GM12878 (cell line): ENCODE results near the gene SVOP. TPM values are rescaled to one million over a fixed set of nuclear protein-coding genes. Genes with fewer than 3 reads are reported as not detected.

Experiments used
- ASH2L ChIP-seq: fragments of 300-600, 200-600 bp; sonication (generic); IDR thresholded peaks from 2 replicates; pipeline ENCODE4 v1.6.1; 2017; ENCODE audit warnings: low read depth, mild to moderate bottlenecking, borderline replicate concordance
- BCL3 ChIP-seq: IDR thresholded peaks from 2 replicates; pipeline ENCODE4 v1.6.1; 2011; ENCODE audit warnings: borderline replicate concordance, low read depth, mild to moderate bottlenecking, moderate library complexity, low read length; ENCODE audit not compliant: insufficient read depth, poor library complexity, severe bottlenecking
- E4F1 ChIP-seq: fragments of 450-650 bp; IDR thresholded peaks from 2 replicates; pipeline ENCODE4 v1.6.1; 2018; ENCODE audit warnings: borderline replicate concordance, mild to moderate bottlenecking; ENCODE audit not compliant: partially characterized antibody
- JUNB ChIP-seq: IDR thresholded peaks from 2 replicates; pipeline ENCODE4 v1.6.1; 2016; ENCODE audit warnings: antibody characterized with exemption, mild to moderate bottlenecking
- MYC ChIP-seq: IDR thresholded peaks from 2 replicates; pipeline ENCODE4 v1.6.1; 2011; ENCODE audit warnings: mild to moderate bottlenecking, low read length, moderate library complexity, inconsistent platforms; ENCODE audit not compliant: insufficient read depth, insufficient replicate concordance, insufficient read length, severe bottlenecking
- RAD51 ChIP-seq: fragments of 450-650 bp; IDR thresholded peaks from 2 replicates; pipeline ENCODE4 v1.6.1; 2016; ENCODE audit warnings: moderate library complexity, mild to moderate bottlenecking, inconsistent platforms
- RB1 ChIP-seq: fragments of 450-650 bp; formaldehyde crosslinking; IDR thresholded peaks from 2 replicates; pipeline ENCODE4 v1.6.1; 2017; ENCODE audit warnings: mild to moderate bottlenecking, borderline replicate concordance
- RELB ChIP-seq: fragments of 450-650 bp; IDR thresholded peaks from 2 replicates; pipeline ENCODE4 v1.6.1; 2017; ENCODE audit warnings: low read depth, mild to moderate bottlenecking, moderate library complexity
- RFX5 ChIP-seq: IDR thresholded peaks from 2 replicates; pipeline ENCODE4 v1.6.1; 2011; ENCODE audit warnings: low read depth, low read length, improper control_type of control experiment
- ZNF592 ChIP-seq: fragments of 450-650 bp; IDR thresholded peaks from 2 replicates; pipeline ENCODE4 v1.6.1; 2017; ENCODE audit warnings: mild to moderate bottlenecking, moderate library complexity
- ZNF622 ChIP-seq: fragments of 450-650 bp; IDR thresholded peaks from 2 replicates; pipeline ENCODE4 v1.6.1; 2017; ENCODE audit warnings: mild to moderate bottlenecking, inconsistent platforms
- polyA plus RNA-seq, 11 experiments: library from polyadenylated mRNA; depleted of rRNA in 4 of 11; unstranded in 6 of 11; stranded (reverse) in 5 of 11; fragments of >200 nt; fragmentation: Nextera tagmentation in 4 of 11; fragmentation: Illumina TruSeq in 1 of 11; extraction: Ambion mirVana in 4 of 11; extraction: Trizol in 1 of 11; gene quantifications; 1 replicate in 1 of 11; 2 replicates in 10 of 11; pipeline versions ENCODE4 v1.2.1 to v1.2.3, GENCODE V29; 2011 to 2016; ENCODE audit warnings: inconsistent platforms in 2 of 11, missing spikeins in 2 of 11, low read depth in 1 of 11
- total RNA-seq, 4 experiments: library from RNA; depleted of rRNA in 3 of 4; stranded (reverse); fragments of >200 nt in 3 of 4; fragmentation: Illumina TruSeq in 1 of 4; extraction: Trizol in 1 of 4; gene quantifications; 2 replicates each; pipeline versions ENCODE4 v1.2.1 to v1.2.3, GENCODE V29; 2013 to 2021
- TF ChIP-seq, protein P1 (sequence below): IDR thresholded peaks from 2 replicates; pipeline ENCODE4 v1.6.1; 2012; ENCODE audit warnings: improper control_type of control experiment, low read depth, low read length; ENCODE audit not compliant: insufficient replicate concordance

The SVOP gene
- total and polyA plus RNA-seq, 10 of the 15 experiments (the other 5 are each of a cell fraction or from before 2014, with no cell fraction given): under 0.01 TPM; not detected in 9

- TF ChIP-seq E4F1: peak; percentile 63
- TF ChIP-seq ZNF622: no peak
- TF ChIP-seq RFX5: no peak
- TF ChIP-seq, protein P1, sequence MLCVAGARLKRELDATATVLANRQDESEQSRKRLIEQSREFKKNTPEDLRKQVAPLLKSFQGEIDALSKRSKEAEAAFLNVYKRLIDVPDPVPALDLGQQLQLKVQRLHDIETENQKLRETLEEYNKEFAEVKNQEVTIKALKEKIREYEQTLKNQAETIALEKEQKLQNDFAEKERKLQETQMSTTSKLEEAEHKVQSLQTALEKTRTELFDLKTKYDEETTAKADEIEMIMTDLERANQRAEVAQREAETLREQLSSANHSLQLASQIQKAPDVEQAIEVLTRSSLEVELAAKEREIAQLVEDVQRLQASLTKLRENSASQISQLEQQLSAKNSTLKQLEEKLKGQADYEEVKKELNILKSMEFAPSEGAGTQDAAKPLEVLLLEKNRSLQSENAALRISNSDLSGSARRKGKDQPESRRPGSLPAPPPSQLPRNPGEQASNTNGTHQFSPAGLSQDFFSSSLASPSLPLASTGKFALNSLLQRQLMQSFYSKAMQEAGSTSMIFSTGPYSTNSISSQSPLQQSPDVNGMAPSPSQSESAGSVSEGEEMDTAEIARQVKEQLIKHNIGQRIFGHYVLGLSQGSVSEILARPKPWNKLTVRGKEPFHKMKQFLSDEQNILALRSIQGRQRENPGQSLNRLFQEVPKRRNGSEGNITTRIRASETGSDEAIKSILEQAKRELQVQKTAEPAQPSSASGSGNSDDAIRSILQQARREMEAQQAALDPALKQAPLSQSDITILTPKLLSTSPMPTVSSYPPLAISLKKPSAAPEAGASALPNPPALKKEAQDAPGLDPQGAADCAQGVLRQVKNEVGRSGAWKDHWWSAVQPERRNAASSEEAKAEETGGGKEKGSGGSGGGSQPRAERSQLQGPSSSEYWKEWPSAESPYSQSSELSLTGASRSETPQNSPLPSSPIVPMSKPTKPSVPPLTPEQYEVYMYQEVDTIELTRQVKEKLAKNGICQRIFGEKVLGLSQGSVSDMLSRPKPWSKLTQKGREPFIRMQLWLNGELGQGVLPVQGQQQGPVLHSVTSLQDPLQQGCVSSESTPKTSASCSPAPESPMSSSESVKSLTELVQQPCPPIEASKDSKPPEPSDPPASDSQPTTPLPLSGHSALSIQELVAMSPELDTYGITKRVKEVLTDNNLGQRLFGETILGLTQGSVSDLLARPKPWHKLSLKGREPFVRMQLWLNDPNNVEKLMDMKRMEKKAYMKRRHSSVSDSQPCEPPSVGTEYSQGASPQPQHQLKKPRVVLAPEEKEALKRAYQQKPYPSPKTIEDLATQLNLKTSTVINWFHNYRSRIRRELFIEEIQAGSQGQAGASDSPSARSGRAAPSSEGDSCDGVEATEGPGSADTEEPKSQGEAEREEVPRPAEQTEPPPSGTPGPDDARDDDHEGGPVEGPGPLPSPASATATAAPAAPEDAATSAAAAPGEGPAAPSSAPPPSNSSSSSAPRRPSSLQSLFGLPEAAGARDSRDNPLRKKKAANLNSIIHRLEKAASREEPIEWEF: no peak
- TF ChIP-seq RB1: peak; percentile 97; the same call in 1 of the 2 replicates
- peak; percentile 95 for TF ChIP-seq RELB
- TF ChIP-seq BCL3: peak; percentile 49
- TF ChIP-seq MYC: no peak
- peak; percentile 24; the same call in 1 of the 2 replicates for TF ChIP-seq JUNB
- TF ChIP-seq RAD51: no peak
- peak; percentile 88 for TF ChIP-seq ASH2L
- TF ChIP-seq ZNF592: no peak
Measured at GRCh38 chr12:109052414-109053323, 31.8 kb upstream of the SVOP start, which contains the start of gene USP30 (continued).
